Measurements from ENCODE around the gene SHE.
A peak's percentile ranks its signal among the peaks of the same experiment; 100 is the strongest.

SHE gene

DNA sequence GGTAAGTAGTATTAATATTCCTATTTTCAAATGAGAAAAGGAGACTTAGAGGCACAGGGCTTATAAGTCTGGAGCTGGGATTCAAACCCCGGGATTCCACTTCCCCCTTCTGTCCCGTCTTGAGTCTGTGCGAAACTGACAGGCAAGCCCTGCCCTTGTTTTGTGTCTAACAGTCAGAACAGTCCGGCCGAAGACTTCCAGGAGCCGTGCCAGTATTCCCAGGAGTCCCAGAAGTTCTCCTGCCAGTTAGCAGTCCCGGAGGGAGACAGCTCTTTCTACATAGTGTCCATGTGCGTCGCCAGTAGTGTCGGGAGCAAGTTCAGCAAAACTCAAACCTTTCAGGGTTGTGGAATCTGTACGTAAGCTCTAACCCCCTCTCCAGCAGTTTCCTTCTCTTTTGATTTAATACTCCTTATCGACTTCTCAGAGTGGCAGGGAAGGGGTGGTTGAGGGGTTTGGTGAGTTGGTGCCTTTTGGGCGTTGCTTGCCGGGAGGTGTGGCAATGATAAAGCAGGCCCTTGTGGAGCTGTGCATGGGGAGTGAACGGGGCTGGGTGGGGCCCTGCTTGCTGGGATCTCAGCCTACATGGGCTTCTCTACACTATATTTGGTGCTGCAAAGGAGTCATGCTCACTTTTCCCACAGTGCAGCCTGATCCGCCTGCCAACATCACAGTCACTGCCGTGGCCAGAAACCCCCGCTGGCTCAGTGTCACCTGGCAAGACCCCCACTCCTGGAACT, 67.7 kb downstream of the SHE start:
- Mint-ChIP-seq H3K4me3 (no peak overlapping the region), H3K27me3 (no peaks in the 10 kb centered on the region), H3K36me3 (peaks cover 8% of the 10 kb centered on the region), H3K27ac (no peak overlapping the region), H3K9me3 (ENCODE audit: low read depth) (no peaks in the 10 kb centered on the region), H3K4me1 (ENCODE audit: low read depth) (peaks cover 41% of the 10 kb centered on the region)

DNA sequence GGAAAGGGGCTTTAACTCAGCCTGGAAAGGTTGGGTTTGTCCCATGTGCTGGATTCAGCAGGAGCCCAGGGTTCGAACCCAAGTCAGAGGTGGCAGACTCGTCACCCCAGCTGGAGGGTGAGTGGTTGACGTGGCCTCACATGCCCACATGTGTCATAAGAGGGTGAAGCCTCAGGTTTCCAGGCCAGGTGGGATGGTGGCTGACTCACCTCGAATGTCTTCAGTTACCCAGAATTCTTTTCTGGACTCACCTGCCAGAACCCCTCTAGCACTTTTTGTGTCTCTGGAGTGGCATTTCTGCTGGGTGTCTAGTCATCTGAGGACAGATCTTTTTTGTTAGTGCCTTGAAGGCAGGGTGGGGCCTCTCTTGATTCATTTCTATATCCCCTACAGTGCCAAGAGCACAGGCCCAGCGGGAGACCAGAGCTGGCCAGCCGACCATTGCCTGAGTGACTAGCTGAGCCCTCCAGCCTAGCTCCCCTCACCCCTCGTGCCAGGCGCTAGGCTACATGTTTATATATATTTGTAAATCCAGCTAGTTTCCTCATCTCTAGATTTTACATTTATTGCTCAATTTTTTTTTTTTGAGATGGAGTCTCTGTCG, 68.9 kb downstream of the SHE start:
- Mint-ChIP-seq H3K27me3 (no peaks in the 10 kb centered on the region), H3K4me3 (no peak overlapping the region), H3K27ac (peak overlapping the region; percentile 34), H3K36me3 (peaks cover 10% of the 10 kb centered on the region), H3K4me1 (ENCODE audit: low read depth) (peaks cover 35% of the 10 kb centered on the region), H3K9me3 (ENCODE audit: low read depth) (no peaks in the 10 kb centered on the region)

GRCh38 chr1:154431586-154432373, 70.4 kb downstream of the SHE start:
- Mint-ChIP-seq H3K27me3 (no peaks in the 10 kb centered on the region), H3K9me3 (ENCODE audit: low read depth) (no peaks in the 10 kb centered on the region), H3K27ac (peak overlapping the region; percentile 62), H3K36me3 (peaks cover 6% of the 10 kb centered on the region), H3K4me1 (ENCODE audit: low read depth) (peaks cover 37% of the 10 kb centered on the region), H3K4me3 (no peak overlapping the region)

DNA sequence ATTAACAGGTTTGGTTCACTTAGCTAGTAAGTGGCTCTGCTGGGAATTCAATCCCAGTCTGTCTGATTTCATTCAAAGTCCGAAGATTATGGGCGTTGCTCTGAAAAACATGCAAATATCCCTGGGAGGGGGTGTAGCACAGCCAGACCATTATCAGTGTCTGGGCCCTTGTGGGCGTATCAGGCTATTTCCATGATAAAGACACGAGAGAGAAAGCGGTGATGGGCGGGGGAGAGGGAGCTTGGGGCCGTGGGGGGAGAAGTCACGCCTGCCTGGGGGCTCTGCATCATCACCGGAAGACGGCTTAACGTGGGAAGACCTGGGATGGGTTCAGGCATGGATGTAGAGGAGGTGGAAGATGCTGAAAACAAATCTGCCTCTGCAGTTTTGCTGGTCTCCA, 71.3 kb downstream of the SHE start:
- no peaks in the 10 kb centered on the region for H3K9me3 Mint-ChIP-seq (ENCODE audit: low read depth)
- H3K27ac Mint-ChIP-seq, result no peak overlapping the region
- H3K4me3 Mint-ChIP-seq, result no peak overlapping the region
- H3K36me3 Mint-ChIP-seq, result peaks cover 6% of the 10 kb centered on the region
- H3K27me3 Mint-ChIP-seq, result no peaks in the 10 kb centered on the region
- peaks cover 42% of the 10 kb centered on the region for H3K4me1 Mint-ChIP-seq (ENCODE audit: low read depth)

DNA sequence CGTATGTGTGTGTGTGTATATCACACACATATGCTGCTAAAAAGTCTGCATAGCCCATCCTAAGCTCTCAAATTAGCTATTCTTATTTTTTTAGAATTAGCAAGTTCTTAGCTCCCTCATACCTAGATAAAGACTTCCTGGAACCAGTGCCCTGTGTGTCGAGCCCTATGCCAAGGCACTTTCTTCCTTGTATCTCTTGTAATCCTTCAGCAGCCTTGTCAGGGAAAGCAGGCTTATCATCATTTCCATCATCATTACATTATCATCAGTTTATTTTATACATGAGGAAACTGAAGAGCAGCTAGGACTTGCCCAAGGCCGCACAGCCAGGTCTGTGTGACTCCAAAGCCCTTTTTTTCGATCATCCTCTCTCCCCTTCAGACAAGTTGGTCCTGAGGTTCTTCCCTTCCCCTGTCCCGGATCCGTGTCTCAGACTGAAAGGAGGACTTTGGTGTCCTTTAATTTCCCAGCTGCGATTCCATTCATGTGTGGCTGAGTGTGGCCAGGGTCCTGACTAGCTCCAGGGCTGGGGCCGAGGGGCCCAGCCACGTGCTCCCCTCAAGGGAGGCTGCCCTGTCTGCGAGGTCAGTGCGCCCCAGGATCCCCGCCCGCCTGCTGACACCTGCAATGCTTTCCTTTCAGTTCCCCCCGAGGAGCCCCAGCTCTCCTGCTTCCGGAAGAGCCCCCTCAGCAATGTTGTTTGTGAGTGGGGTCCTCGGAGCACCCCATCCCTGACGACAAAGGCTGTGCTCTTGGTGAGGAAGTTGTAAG, 72.2 kb downstream of the SHE start:
- Mint-ChIP-seq H3K27me3 (no peaks in the 10 kb centered on the region), H3K27ac (no peak overlapping the region), H3K4me1 (ENCODE audit: low read depth) (peaks cover 46% of the 10 kb centered on the region), H3K36me3 (peaks cover 6% of the 10 kb centered on the region), H3K9me3 (ENCODE audit: low read depth) (no peaks in the 10 kb centered on the region), H3K4me3 (no peak overlapping the region)

Measured in activated naive CD8-positive, alpha-beta T cell (primary cell).